ENCODE measurements around the gene VCP. TPM values are rescaled to one million over a fixed set of nuclear protein-coding genes. Genes with fewer than 3 reads are reported as not detected.
A peak's percentile ranks its signal among the peaks of the same experiment; 100 is the strongest.

VCP gene
- total and polyA plus RNA-seq, 9 of the 15 experiments (the other 6 are each of a cell fraction or from before 2014, with no cell fraction given), result 7.1 to 257 (median 199) TPM

DNA sequence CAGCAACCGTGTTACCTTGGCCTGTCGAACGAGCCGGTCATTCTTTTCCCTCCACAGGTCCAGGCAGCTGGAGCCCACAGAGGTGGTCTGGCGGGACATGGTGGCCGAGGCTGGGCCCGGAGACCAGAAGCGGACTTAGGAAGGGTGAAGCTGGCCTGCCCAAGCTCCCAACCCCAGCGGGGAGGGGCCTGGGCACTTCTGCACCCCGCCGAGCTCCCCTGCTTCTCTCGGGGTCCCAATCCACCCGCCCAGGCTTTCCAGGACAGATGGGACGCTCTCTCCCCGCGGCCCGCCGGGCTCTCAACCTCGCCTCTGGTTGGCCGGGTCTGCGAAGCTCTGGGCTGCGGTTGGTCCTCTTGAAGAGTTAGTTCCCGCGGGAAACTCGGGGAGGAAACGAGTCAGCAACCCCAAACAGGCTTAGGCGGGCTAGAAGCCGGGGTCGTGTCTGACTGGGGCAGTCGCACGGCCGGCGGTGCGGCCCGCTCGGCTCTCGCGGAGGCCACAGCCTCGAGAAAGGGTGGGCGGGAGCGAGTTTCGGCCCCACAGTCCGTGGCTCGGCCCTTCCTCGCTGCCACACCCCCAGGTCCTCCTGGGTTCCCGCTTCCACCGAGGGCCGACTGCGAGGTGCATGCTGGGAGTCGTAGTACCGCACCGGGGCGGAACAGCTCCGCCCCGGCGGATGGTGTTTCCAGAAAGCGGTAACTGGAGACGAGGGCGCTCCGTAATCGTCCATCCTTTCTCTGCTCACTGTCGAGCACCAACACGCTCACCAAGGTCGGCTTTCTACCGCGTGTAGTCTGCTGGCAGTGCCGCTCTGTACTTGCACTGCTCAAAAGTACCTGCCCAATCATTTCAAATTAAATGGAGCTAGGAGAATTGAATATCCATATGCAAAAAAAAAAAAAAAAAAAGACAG, 7.3 kb upstream of the VCP start, which contains the start of gene FANCG:
FANCG (minus strand) TSS at position 517 of the 916 bp plus-strand sequence; CDS start at position 99, 418 bp downstream.
- peak within 1 kb of the TSS; percentile 80 to 98 for H3K9ac ChIP-seq (ENCODE audit: insufficient read depth in 1 of 2, low read depth in 2 of 2, low read length in 2 of 2)
- POLR2A ChIA-PET, result interaction anchor here (0.6 to 1.9 kb wide), 12 partner anchors 8 to 377 kb away, joined by 3 to 13 read pairs (median 3); partner anchors contain the start of genes PIGO and STOML2
- 0% methylated on average over 35 of the region's 67 CpGs for WGBS (ENCODE audit: insufficient coverage, low coverage, missing lambda C conversion rate)
- FAIRE-seq (peak; percentile 92), DNase-seq (ENCODE audit: extremely low read depth in 1 of 4, low spot score in 3 of 4) (peak; percentile 81 to 91 (median 85)), ATAC-seq (peak; percentile 96)
- H3K36me3 ChIP-seq (ENCODE audit: control insufficient read depth, insufficient read depth, low read length), result peaks cover 25% of the 10 kb centered on the region; the same call in 1 of the 3 replicates
- intact Hi-C loops (cut with micrococcal nuclease), result no loop called here
- H2AFZ ChIP-seq (ENCODE audit: low read depth, low read length), result peak within 1 kb of the TSS; percentile 90
- H3K27ac ChIP-seq (ENCODE audit: extremely low read depth, low read depth, low read length), result peak within 1 kb of the TSS; percentile 89
- H4K20me1 ChIP-seq (replicated peaks; ENCODE audit: control insufficient read depth, insufficient read depth, low read length), result no peaks in the 10 kb centered on the region
- no peaks in the 10 kb centered on the region for H3K9me3 ChIP-seq (replicated peaks; ENCODE audit: control insufficient read depth, insufficient read depth, low read depth, low read length)
- peaks cover 4% of the 10 kb centered on the region for H3K9me1 ChIP-seq (ENCODE audit: control insufficient read depth, insufficient read depth, low read length)
- H3K79me2 ChIP-seq (ENCODE audit: control insufficient read depth, insufficient read depth, low read length), result peaks cover 24% of the 10 kb centered on the region
- peak within 1 kb of the TSS; percentile 93 for H3K4me2 ChIP-seq (ENCODE audit: insufficient read depth, low read length)
- H3K4me3 ChIP-seq, result peak within 1 kb of the TSS; percentile 65
- no peaks in the 10 kb centered on the region for H3K27me3 ChIP-seq (ENCODE audit: control insufficient read depth in 2 of 2, insufficient read depth in 2 of 2, low read length in 2 of 2)
- CTCF ChIA-PET (ENCODE audit: low intra/inter-chr PET ratio), result interaction anchor here (0.6 kb wide), 1 partner anchor 12 kb away, joined by 3 read pairs; no protein-coding TSS in a partner anchor
- in situ Hi-C loops (cut with MboI), result loop anchor here (5.0 kb wide), 1 partner anchor 187 kb away; no protein-coding TSS in a partner anchor
- H3K4me1 ChIP-seq (replicated peaks in 1 of 2; ENCODE audit: control insufficient read depth in 2 of 2, insufficient read depth in 2 of 2, low read length in 2 of 2), result peaks cover 3 to 28% of the 10 kb centered on the region in 2 experiments; a peak in 4 of 5 replicates
- BruUV-seq (replicated peaks), result no TSS peak
- no peak for TF ChIP-seq ARID3B (CRISPR knock-in tag; IDR thresholded peaks at IDR 0.05; ENCODE audit: borderline replicate concordance)
- TF ChIP-seq NONO (IDR thresholded peaks at IDR 0.05; ENCODE audit: low read depth in 2 of 2, low read length in 1 of 2), result peak in 1 of 2 experiments; percentile 30; a peak in 2 of 4 replicates
- no peak for TF ChIP-seq ZNF77 (CRISPR knock-in tag; IDR thresholded peaks at IDR 0.05)
- TF ChIP-seq CEBPB (tag; IDR thresholded peaks at IDR 0.05), result no peak
- peak; percentile 42; the same call in 1 of the 2 replicates for TF ChIP-seq FOXP1 (CRISPR knock-in tag; IDR thresholded peaks at IDR 0.05)
- TF ChIP-seq YY1 (IDR thresholded peaks at IDR 0.05; ENCODE audit: borderline replicate concordance in 1 of 3, control insufficient read depth in 1 of 3, extremely low read depth in 1 of 3, insufficient read depth in 3 of 3, insufficient read length in 1 of 3, insufficient replicate concordance in 2 of 3, low read depth in 1 of 3, low read length in 2 of 3), result peak in 2 of 3 experiments; percentile 63 to 71
- 0 out of 2 replicates have a peak, but pooled peaks have one; percentile 21 for TF ChIP-seq ZNF76 (CRISPR knock-in tag; IDR thresholded peaks at IDR 0.05; ENCODE audit: borderline replicate concordance)
- no peak for TF ChIP-seq NBN (IDR thresholded peaks at IDR 0.05; ENCODE audit: low read depth)
- peak; percentile 26 for TF ChIP-seq RBM22 (IDR thresholded peaks at IDR 0.05; ENCODE audit: low read depth, low read length, poor library complexity, severe bottlenecking)
- peak; percentile 73 for TF ChIP-seq CCNT2 (IDR thresholded peaks at IDR 0.05; ENCODE audit: borderline replicate concordance, extremely low read depth, insufficient read length, low read depth, low read length)
- TF ChIP-seq SAP30 (IDR thresholded peaks at IDR 0.05; ENCODE audit: borderline replicate concordance, insufficient read depth, low read depth, low read length, poor library complexity, severe bottlenecking), result peak; percentile 72
- no peak for TF ChIP-seq CREB5 (CRISPR knock-in tag; IDR thresholded peaks at IDR 0.05)
- TF ChIP-seq ETV5 (CRISPR knock-in tag; IDR thresholded peaks at IDR 0.05; ENCODE audit: low read depth), result peak; percentile 24; the same call in 1 of the 2 replicates
- TF ChIP-seq NFRKB (IDR thresholded peaks at IDR 0.05; ENCODE audit: low read depth), result no peak

All from K562 (cell line).